Endothelial cell of umbilical vein (primary cell): ENCODE results near the gene IFI27L2. TPM values are rescaled to one million over a fixed set of nuclear protein-coding genes. Genes with fewer than 3 reads are reported as not detected.

Source experiments
- BruUV-seq: library from RNA; stranded (reverse); fragments of 400-500 nt; replicated peaks from 2 replicates; lab custom pipeline; 2021; lab: Mats Ljungman, UMichigan
- CTCF ChIA-PET: fragments of 300-600, 350-600 bp; sonication (Branson Sonifier 250); formaldehyde crosslinking; loops from one replicate; lab custom pipeline; 2021; ENCODE audit warnings: antibody characterized with exemption, inconsistent platforms; lab: Charles Lee
- POLR2A ChIA-PET: fragments of 300-600, 350-600 bp; sonication (Branson Sonifier 250); formaldehyde crosslinking; loops from one replicate; lab custom pipeline; 2021; ENCODE audit warnings: antibody characterized with exemption, inconsistent platforms; lab: Charles Lee
- DNase-seq: peaks from one replicate; pipeline ENCODE4 v3.0.0-alpha.2; 2011; ENCODE audit warnings: low read depth, low spot score
- FAIRE-seq: peaks from 2 replicates; lab custom pipeline; 2011; peaks lifted over from hg19 to GRCh38; lab: Jason Lieb, UNC
- H2AFZ ChIP-seq: 2 replicates; pipeline ENCODE4 v1.6.0; 2012; ENCODE audit warnings: low read depth, low read length, control low read depth, inconsistent platforms
- H3K27ac ChIP-seq: 2 replicates; pipeline ENCODE4 v1.5.1; 2011; ENCODE audit warnings: low read depth, mild to moderate bottlenecking, control low read depth, low read length, moderate library complexity; ENCODE audit not compliant: insufficient read depth
- H3K27me3 ChIP-seq, 2 experiments: 2 replicates each; pipeline versions ENCODE4 v1.6.0 to v1.6.1; 2011; ENCODE audit warnings: low read length in 2 of 2, mixed read lengths in 1 of 2; ENCODE audit not compliant: control insufficient read depth in 2 of 2, insufficient read depth in 2 of 2
- H3K36me3 ChIP-seq, 2 experiments: 2 replicates in 1 of 2; 3 replicates in 1 of 2; pipeline ENCODE4 v1.5.1; 2011; ENCODE audit warnings: low read length in 2 of 2, mild to moderate bottlenecking in 1 of 2, moderate library complexity in 1 of 2; ENCODE audit not compliant: control insufficient read depth in 2 of 2, insufficient read depth in 2 of 2; ENCODE audit errors: extremely low read depth in 1 of 2
- H3K4me1 ChIP-seq: 3 replicates; pipeline ENCODE4 v1.5.1; 2011; ENCODE audit warnings: mild to moderate bottlenecking, low read length; ENCODE audit not compliant: control insufficient read depth, insufficient read depth; ENCODE audit errors: extremely low read depth
- H3K4me2 ChIP-seq: 2 replicates; pipeline ENCODE4 v1.6.1; 2011; ENCODE audit warnings: low read length, control low read depth, mixed read lengths; ENCODE audit not compliant: insufficient read depth
- H3K4me3 ChIP-seq, 3 experiments: fragments of 200-600 bp in 1 of 3; sonication (generic), shearing (Covaris generic) in 1 of 3; replicated peaks in 1 of 3; 2 replicates each; pipeline ENCODE4 v1.5.1; 2011 to 2016; ENCODE audit warnings: control low read depth in 3 of 3, low read length in 3 of 3, mild to moderate bottlenecking in 2 of 3, inconsistent platforms in 1 of 3, low read depth in 1 of 3, moderate library complexity in 1 of 3; ENCODE audit not compliant: insufficient read depth in 1 of 3
- H3K79me2 ChIP-seq: 2 replicates; pipeline ENCODE4 v1.6.0; 2012; ENCODE audit warnings: low read length, inconsistent platforms; ENCODE audit not compliant: control insufficient read depth, insufficient read depth
- H3K9ac ChIP-seq: replicated peaks from 2 replicates; pipeline ENCODE3; 2011; ENCODE audit warnings: low read length, control low read depth; ENCODE audit not compliant: insufficient read depth; ENCODE audit errors: extremely low read depth
- H3K9me1 ChIP-seq: replicated peaks from 3 replicates; pipeline ENCODE4 v1.6.0; 2011; ENCODE audit warnings: mild to moderate bottlenecking, low read length; ENCODE audit not compliant: control insufficient read depth, insufficient read depth; ENCODE audit errors: extremely low read depth
- H3K9me3 ChIP-seq: replicated peaks from 2 replicates; pipeline ENCODE4 v1.5.1; 2012; ENCODE audit warnings: low read length, inconsistent platforms; ENCODE audit not compliant: control insufficient read depth, insufficient read depth
- H4K20me1 ChIP-seq: replicated peaks from 2 replicates; pipeline ENCODE3; 2011; ENCODE audit warnings: mild to moderate bottlenecking, low read length; ENCODE audit not compliant: control insufficient read depth, insufficient read depth; ENCODE audit errors: extremely low read depth
- GATA2 ChIP-seq: IDR thresholded peaks from 2 replicates; pipeline ENCODE4 v1.7.0; 2011; ENCODE audit warnings: low read depth, mild to moderate bottlenecking, moderate library complexity, mixed read lengths, low read length; ENCODE audit not compliant: insufficient read length, insufficient read depth
- MYC ChIP-seq: IDR thresholded peaks from one replicate; pipeline ENCODE4 v1.6.1; 2011; ENCODE audit warnings: mild to moderate bottlenecking, low read depth, low read length
- POLR2A ChIP-seq: IDR thresholded peaks from 2 replicates; pipeline ENCODE4 v1.6.1; 2012; ENCODE audit warnings: low read depth, mild to moderate bottlenecking, control low read depth, low read length
- POLR2AphosphoS5 ChIP-seq: IDR thresholded peaks from 2 replicates; pipeline ENCODE4 v1.6.1; 2012; ENCODE audit warnings: low read depth, mild to moderate bottlenecking, control low read depth, low read length, moderate library complexity; ENCODE audit not compliant: insufficient read depth
- dilution Hi-C: fragments of 300-500 bp; cut with MboI; formaldehyde crosslinking; loops from one replicate; pipeline ENCODE4 v1.15.0; 2019; ENCODE audit warnings: low sequenced_read_pairs; ENCODE audit not compliant: extremely low pct_ligation_motif_present
- intact Hi-C: fragments of 100-400 bp; cut with micrococcal nuclease; formaldehyde crosslinking; loops from one replicate; pipeline ENCODE4 v1.10.0; 2022
- polyA plus RNA-seq, 4 experiments: library from polyadenylated mRNA; depleted of rRNA in 3 of 4; stranded (reverse) in 3 of 4; unstranded in 1 of 4; fragments of >200 nt; gene quantifications; 2 replicates each; pipeline versions ENCODE4 v1.2.1 to v1.2.3, GENCODE V29; 2011 to 2012; ENCODE audit warnings: missing spikeins in 1 of 4
- total RNA-seq: library from RNA; stranded (reverse); gene quantifications from 2 replicates; pipeline ENCODE4 v1.2.3, GENCODE V29; 2021
- TF ChIP-seq, protein P1 (sequence below): IDR thresholded peaks from 2 replicates; pipeline ENCODE4 v1.6.1; 2011; ENCODE audit not compliant: insufficient read depth, insufficient read length

The IFI27L2 gene
- total and polyA plus RNA-seq, 2 donors (not counting 3 experiments of a cell fraction or from before 2014, with no cell fraction given), result 28.7 to 82.9 TPM

DNA sequence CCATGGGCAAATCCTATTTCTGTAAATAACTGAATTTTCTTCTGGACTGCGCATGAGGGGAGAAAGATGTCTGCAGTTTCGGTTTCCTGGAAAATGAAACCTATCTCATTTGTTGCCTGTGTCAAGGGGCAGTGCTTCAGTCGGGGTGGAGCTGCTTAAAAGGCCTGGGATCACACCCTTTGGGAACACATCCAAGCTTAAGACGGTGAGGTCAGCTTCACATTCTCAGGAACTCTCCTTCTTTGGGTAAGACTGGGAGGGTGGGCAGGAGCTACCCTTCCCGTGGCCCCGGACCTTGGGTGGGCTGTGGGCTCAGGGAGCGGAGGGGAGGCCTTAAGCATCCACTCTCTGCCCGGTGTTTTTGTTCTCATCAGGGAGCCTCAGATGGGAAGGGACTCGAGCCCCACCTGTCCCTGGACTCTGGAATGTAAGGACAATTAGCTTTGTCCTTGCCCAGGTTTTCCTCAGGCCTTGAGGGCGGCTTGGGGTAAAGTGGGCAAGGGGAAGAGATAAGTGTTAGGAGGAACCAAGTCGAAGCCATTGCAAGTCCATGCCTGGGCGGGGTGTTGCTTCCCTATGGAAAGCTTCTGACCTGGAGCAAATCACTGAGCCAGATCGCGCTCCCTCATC, 18.7 kb downstream of the IFI27L2 start, which contains the start of gene IFI27:
Gene IFI27 (plus strand): TSS at position 185 of the 630 bp plus-strand sequence.
- peak within 1 kb of the TSS; percentile 67 for H3K27ac ChIP-seq
- CTCF ChIA-PET, result interaction anchor here (0.6 to 6.1 kb wide), 5 partner anchors 11 to 74 kb away, joined by 3 to 67 read pairs (median 3); partner anchors contain the start of gene IFI27L2
- TSS peak; percentile 75 for BruUV-seq

DNA sequence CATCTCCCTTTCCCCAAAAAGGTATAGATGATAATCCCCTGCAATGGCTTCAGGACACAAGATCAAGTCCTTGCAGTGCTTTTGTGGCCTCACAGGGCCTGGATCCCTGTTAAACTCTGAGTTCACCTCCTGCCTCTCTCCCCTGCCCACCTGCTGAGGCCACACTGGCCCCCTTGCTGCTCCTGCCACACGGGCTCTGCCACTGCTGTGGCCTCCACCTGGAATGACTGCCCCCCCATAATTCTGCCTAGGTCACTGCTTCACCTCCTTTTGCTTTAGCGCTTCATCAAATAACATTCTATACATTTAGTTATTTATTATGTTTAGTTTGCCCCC, 19.5 kb downstream of the IFI27L2 start:
- no TSS peak for BruUV-seq
- no peaks in the 10 kb centered on the region for H3K36me3 ChIP-seq
- DNase-seq (no peak), FAIRE-seq (no peak)
- H3K9me3 ChIP-seq, result no peaks in the 10 kb centered on the region
- peak overlapping the region; percentile 75 for H3K9ac ChIP-seq
- intact Hi-C loops (loop anchor here (10.0 kb wide), 1 partner anchor 1055 kb away; no protein-coding TSS in a partner anchor), dilution Hi-C loops (no loop called here)
- ChIA-PET POLR2A (interaction anchor here (0.7 kb wide), 1 partner anchor 19 kb away, joined by 3 read pairs; no protein-coding TSS in a partner anchor), CTCF (interaction anchor here (1.5 to 6.1 kb wide), 2 partner anchors 21 to 27 kb away, joined by 4 to 67 read pairs; partner anchors contain the start of gene IFI27L2)
- no peaks in the 10 kb centered on the region for H4K20me1 ChIP-seq
- peaks cover 19% of the 10 kb centered on the region for H3K4me1 ChIP-seq
- H2AFZ ChIP-seq, result no peak overlapping the region
- peak overlapping the region; percentile 83 for H3K4me2 ChIP-seq
- TF ChIP-seq GATA2 (no peak), POLR2A (no peak)
- H3K27me3 ChIP-seq, result no peaks in the 10 kb centered on the region
- H3K4me3 ChIP-seq, result no peak overlapping the region
- no peak overlapping the region for H3K27ac ChIP-seq
- no peaks in the 10 kb centered on the region for H3K9me1 ChIP-seq
- H3K79me2 ChIP-seq, result no peaks in the 10 kb centered on the region

More for the DNA sequence above, 18.7 kb downstream of the IFI27L2 start, which contains the start of gene IFI27:
- DNase-seq, result peak; percentile 62
- Histone ChIP-seq H4K20me1 (no peaks in the 10 kb centered on the region), H3K4me3 (peak within 1 kb of the TSS; percentile 20 to 76 (median 33)), H2AFZ (peak within 1 kb of the TSS; percentile 91), H3K4me1 (peaks cover 19% of the 10 kb centered on the region), H3K9me3 (no peaks in the 10 kb centered on the region), H3K79me2 (no peaks in the 10 kb centered on the region), H3K27me3 (no peaks in the 10 kb centered on the region), H3K36me3 (no peaks in the 10 kb centered on the region), H3K9me1 (no peaks in the 10 kb centered on the region), H3K4me2 (peak within 1 kb of the TSS; percentile 83), H3K9ac (peak within 1 kb of the TSS; percentile 75)
- TF ChIP-seq POLR2A (peak; percentile 85), POLR2AphosphoS5 (peak; percentile 37), MYC (no peak)
- TF ChIP-seq, protein P1, sequence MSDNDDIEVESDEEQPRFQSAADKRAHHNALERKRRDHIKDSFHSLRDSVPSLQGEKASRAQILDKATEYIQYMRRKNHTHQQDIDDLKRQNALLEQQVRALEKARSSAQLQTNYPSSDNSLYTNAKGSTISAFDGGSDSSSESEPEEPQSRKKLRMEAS, result no peak
- POLR2A ChIA-PET, result interaction anchor here (0.6 to 0.9 kb wide), 3 partner anchors 18 to 29 kb away, joined by 3 to 4 read pairs (median 3); partner anchors contain the start of genes DDX24 and IFI27L1
- intact Hi-C loops (loop anchor here (1.0 to 10.0 kb wide), 2 partner anchors 29 to 1056 kb away; partner anchors contain the start of genes DDX24 and IFI27L1), dilution Hi-C loops (no loop called here)
- peak; percentile 76 for FAIRE-seq
